IPS DF 19.7 (cell line): ENCODE measurements around the gene EVL.
"Not testable (repeated sequence)": the region's sequence is repeated elsewhere in the genome, so short reads cannot be mapped to it uniquely, and the experiment has no call there.

Source experiments
- DNase-seq: peaks from one replicate; pipeline ENCODE4 v3.0.0-alpha.2; 2013; ENCODE audit warnings: low read depth, low spot score

EVL gene

DNA sequence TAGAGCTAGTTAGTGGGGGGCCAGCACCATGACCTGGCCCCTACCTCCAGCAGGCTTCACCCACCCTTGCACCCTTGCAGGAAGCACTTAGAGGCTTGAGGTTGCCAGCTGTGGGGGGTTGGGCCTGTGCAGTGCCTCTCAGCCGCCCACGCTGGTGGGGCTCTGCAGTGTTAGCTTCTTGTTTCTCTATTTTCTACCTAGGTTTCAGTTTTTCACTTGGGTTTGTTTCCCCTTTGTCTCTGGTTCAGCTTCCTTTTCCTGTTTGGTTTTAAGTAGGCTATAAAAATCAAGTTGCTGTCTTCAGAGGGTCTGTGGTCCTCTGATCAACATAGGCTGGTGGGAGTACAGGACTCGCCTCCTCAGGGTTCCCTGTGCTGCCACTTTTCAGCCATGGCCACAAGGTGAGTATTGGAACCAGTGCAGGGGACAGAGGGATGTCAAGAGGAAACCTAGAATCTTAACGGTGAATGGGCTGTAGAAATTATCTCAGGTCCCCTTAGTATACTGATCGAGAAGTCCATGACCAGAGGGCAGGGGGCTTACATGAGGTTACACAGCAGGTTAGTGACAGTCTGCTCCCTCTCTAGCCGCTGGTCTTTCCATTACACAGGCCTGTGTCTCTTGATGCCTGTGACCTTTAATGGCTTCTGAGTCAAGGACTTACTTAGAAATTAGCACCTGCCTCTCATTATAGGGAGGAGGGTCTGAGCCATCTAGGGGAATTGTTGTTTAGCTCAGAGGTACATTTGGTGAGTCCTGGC is at the start of gene EVL:
Gene EVL (plus strand): TSS at position 312 of the 761 bp plus-strand sequence. CDS start 79 bp downstream, at position 391.
- no peak for DNase-seq

GRCh38 chr14:100017553-100017952 is 47.7 kb upstream of the EVL start:
- no peak for DNase-seq

DNA sequence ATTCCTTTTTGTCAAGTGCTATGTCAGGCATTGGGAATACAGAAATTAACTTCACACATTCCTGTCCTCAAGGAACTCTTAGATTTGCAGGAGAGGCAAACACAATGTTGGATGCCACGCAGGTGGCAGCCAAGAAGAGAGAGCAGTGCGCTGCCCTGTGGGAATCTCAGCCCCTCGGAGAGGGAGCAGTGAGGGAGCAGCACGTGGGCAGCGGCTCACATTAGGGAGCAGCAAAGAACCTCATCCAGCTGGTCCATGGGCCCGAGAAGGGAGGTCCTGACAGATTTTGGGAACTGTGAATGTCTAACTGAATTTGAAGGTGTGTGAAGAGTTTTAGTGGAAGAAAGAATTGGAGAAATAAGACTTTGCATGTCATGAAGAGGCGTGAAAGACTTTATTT is 47.2 kb upstream of the EVL start:
- DNase-seq, result no peak

- DNase-seq, result no peak
Measured at GRCh38 chr14:100018482-100018881, 46.7 kb upstream of the EVL start.

DNA sequence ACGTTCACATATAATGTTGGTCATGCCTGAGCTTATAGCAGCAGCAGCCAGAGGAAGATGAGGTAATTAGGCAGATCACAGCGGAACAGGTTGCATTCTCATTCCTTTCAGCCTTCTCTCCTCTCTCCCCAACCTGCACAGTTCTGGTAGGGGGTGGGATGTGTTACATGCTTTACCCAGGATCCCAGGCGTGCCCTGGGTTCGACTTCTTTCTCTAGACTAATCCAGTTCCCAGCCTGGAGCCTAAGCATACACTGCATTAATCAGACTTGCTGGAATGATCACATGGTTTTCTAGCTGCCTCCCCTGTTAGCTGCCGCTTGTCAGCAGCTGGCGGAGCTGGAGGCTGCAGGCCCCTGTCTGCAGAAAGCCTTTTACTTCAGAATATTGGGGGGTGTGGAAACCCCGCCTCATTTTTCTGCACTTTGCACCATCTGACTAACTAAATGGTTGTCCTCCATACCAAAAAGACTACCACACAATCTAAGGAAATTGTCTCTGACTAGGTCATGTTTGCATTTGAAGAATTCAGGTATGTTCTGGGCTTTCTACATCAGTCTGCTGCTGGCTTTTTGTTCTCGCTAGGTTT is 46.0 kb upstream of the EVL start:
- no peak for DNase-seq

DNA sequence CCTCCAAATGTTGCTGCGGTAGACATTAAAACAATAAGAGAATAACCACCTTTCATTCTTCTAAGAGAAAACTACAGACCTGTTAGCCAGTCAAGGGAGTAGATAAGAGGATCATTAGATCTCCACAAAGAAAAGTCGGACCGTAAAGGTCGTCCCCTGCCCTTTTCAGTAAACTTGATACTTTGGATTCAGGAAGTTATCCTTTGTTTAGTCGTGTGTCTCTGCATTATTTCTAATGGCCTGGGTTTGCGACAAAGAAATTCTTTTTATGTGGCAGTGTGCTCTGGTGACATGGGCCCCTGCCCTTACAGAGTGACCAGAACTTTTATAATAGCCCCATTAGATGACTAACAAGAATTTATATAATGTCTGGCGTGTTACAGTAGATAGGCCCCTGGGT is 44.6 kb upstream of the EVL start:
- DNase-seq, result no peak

- no peak for DNase-seq
Measured at GRCh38 chr14:100022772-100023451, 42.3 kb upstream of the EVL start.

- peak; percentile 40 for DNase-seq
Measured at GRCh38 chr14:100025111-100025510, 40.1 kb upstream of the EVL start.

DNA sequence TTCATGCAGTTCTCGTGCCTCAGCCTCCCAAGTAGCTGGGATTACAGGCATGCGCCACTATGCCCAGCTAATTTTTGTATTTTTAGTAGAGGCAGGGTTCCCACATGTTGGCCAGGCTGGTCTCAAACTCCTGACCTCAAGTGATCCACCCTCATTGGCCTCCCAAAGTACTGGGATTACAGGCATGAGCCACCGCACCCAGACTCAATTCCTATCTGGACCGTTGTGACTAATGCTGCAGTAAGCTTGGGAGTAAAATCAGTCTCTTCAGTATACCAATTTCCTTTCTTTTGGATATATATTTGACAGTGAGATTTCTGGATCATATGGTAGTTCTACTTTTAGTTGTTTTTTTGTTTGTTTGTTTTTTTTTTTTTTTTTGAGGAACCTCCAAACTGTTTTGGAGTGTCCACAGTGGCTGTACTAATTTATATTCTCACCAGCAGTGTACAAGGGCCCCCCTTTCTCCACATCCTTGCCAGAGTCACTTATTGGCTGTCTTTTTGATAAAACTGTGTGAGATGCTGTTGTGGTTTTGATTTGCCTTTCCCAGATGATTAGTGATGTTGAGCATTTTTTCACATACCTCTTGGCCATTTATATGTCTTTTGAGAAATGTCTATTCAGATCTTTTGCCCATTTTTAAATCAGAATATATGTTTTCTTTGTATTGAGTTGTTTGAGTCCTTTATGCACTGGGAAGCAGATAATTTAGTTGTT is 37.3 kb upstream of the EVL start:
- no peak for DNase-seq

DNA sequence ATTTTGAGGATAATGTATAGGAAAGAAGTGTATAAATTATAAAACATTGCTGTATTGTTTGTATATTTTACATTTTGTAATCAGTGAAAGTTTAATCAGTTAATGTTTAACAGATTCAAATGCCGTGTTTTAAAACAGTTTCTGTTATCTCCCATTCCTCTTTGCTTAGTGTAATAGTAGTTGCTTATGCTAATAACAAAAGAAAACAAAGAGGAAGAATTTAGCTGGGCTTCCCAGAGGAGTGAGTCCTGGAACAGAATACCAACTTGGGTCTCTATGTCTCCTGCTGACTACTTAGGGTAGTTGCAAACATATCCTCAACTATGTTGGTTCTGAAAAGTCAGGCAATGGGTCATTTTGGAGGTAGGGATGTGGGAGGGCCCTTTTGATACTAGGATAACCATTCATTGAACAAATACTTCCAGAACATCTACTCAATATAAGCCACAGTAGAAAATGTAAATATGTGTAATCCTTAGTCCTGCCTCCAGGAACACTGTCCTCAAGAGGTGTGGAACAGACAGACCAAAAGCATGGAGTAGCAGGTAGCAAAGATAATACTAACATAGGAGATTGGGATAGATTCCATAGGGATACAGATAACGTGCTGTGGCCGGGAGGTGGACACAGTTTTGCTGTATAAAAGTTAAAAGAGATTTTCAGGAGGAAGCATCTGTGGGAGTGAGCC is 36.1 kb upstream of the EVL start:
- DNase-seq, result no peak

GRCh38 chr14:100030006-100030405 is 35.2 kb upstream of the EVL start:
- not testable (repeated sequence) for DNase-seq

DNA sequence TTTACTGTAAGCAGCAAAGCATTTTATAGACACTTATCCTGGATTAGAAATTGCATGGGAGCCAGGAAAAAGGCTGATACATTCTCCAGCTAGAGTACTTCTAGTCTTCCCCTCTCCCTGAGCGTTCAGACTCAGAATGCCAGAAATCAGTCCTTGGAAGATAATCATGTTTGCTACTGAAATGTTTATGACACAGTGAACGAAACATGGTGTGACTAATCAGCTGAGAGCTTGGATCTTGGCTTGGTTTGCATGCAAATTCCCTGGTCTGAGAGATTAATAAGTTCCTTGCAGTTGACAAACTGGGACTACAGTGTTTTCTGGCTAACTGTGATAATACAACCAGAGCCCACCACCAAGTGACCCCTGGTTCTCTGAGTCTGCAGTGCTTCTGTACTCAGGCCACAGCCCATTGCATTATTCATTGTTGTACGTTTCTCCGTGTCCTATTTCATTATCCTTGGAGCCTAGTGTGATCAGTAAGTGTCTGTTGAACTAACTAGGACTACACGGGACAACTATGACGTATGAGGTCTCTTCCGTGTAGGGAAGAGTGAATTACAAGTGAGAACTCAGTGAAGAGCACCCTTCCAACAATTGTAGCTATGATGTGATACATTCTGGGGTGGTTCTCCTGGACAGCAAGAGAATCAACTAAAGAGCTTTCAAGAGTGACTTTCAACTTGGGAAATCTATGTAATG is 34.6 kb upstream of the EVL start:
- no peak for DNase-seq

- DNase-seq, result no peak
Measured at GRCh38 chr14:100031506-100032281, 33.5 kb upstream of the EVL start.

DNA sequence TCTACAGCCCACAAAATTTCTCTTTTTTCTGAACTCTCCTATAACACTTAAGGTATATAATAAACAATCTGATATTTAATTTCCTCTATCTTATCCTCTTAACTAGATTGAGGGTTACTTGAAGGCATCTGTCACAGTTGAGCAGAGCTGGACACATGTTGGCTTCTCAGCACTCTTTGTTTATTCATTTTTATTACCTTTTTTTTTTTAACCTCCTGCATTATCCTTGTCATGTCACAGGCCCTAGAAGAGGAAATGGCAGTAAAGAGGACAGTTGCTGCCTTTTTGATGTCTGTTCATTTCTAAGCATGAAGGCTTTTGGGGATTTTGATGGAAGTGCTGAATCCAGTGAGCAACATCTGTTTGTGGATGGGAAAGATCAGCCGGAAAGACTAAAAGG is 32.5 kb upstream of the EVL start:
- no peak for DNase-seq

DNA sequence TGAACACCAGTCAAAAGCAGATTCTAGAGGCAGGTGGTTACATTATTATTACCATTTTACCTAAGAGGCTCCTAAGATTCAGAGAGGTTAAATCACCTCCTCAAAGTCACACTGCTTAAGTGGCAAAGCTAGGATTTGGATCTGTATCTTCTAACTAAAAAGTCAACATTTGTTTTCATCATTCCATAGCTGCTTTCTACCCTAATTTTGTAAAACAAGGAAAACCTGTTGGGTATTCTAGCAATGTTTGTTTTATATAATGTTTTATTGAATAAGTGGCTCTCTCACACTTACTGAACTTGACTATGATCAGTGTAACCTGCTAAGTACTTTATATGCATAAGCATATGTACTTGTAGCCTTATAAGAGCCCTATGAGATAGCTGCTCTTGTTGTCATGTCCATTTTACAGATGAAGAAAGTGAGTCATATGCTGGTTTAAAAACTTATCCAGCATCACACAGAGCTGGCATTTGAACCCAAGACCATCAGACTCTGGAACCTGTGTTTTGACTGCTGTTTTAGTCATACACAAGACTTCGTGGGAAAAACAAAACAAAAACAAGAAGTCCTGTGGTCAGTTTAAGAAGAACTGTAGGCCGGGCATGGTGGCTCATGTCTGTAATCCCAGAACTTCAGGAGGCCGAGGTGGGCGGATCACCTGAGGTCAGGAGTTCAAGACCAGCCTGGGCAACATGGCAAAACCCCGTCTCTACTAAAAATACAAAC is 31.7 kb upstream of the EVL start:
- DNase-seq, result no peak

GRCh38 chr14:100034468-100034867 is 30.8 kb upstream of the EVL start:
- no peak for DNase-seq

DNA sequence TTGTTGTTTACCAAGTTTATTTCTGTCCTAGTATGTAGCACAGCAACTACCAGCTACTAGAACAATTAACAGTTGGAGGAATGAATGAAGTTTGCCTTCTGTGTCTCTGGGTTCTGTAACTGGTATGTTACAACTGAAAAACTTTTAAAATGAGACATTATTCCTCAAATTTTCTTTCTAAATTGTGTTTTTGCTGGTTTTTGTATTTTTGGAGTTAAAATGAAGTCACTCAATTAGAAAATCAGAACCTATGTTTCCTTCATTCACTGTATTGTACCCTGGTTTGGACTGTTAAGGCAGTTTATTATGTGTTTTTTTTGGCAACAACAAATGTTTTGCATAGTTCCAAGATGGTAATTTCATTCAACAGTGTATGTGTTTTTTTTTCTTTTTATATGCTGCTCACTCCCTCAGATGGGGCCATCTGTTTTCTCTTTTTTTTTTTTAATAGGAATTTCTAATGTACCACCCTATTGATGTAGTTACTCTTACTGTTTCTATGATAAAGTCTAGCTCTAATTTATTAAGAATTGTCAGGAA is 30.2 kb upstream of the EVL start:
- no peak for DNase-seq

GRCh38 chr14:100035700-100036099 is 29.5 kb upstream of the EVL start:
- DNase-seq, result no peak

- DNase-seq, result no peak
Measured at GRCh38 chr14:100037353-100037752, 27.9 kb upstream of the EVL start.
